NCI-H2029 treated with DMSO at 0.1 percent for 48 hours (cell line): ENCODE measurements around the gene LIPE.
A peak's percentile ranks its signal among the peaks of the same experiment; 100 is the strongest.

ENCODE experiments used
- DNase-seq: peaks from one replicate; lab custom pipeline; 2025; lab: John Stamatoyannopoulos, UW

LIPE gene

DNA sequence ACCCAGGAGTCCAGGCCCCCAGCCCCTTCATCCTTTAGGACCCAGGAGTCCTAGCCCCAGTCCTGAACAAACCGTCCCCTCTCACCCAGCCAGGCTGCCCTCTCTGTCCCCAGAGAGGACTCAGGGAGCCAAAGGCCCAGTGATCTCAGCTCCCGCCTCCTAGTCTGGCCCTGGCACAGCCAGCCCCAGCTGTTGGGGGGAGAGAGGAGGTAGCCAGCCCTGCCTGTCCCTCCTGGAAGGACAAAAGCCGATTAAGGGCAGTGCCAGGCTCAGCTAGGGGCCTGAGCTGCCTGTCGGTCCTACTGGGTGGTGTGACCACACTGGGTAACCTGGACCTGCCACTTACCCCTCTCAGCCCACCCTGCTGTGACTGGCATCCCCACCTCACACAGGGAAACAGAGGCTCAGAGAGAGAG is 14.5 kb downstream of the LIPE start:
- no peak for DNase-seq

DNA sequence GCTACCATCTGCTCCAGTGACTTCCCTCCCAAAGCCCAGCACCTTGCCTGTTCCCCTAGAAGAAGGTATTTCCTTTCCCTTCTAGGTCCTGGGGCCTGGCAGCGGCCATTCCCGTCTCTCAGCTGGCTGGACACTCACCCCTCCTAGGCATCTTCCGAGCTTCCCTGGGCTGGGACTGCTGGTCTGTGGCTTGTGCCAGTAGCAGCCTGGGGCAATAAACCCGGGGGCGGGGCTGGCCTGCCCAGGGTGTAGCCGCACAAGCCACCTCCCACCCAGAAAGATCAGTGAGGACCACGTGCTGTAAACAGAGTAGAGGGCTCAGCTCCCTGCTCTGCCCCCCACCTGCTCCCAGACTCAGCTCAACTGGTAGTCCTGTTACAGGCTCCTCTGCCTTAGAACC is 15.0 kb downstream of the LIPE start:
- no peak for DNase-seq

DNA sequence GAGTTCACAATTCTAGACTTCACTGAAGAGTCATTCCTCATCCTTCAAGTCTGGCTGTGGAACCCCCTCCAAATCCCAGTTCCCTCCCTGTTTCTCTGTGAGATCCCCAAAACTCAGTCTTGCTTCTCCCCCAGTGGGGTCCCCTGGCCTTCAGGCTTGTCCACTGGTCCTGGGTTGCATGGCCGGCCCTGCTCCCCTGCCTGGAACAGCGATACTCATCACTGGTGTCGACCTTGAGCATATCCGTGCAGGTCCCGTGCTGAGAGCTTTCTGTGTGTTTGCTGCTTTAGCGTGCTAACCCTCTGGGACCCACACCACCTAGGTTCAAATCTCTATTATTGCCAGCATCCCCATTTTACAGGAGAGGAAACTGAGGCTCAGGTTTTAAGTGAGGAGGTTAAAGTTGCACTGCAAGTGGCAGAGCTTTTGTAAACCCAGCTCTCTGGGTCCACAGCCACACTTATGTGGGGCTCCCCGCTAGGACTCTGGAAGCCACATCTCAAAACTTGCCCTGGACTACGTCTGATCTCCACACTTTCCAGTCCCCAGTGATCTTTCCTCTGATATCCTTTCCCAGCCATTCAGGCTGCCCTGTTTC is 15.5 kb downstream of the LIPE start:
- DNase-seq: no peak

DNA sequence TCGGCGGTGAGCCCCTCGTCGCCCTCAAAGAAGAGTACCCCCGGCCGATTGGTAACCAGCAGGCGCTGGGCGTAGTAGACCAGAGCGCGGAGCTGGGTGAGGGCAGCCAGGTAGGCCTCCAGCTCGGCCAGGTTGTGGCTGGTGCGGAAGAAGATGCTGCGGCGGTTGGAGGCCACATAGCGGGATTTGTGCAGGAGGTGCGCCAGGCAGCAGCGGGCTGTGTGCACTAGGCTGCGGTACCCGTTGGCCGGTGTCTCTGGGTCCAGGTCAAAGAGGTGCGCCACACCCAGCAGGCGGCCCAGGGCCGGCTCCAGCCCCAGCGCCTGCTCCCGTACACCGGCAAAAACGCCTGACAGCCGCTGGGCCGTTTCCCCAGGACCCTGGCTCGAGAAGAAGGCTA is 16.8 kb downstream of the LIPE start:
- DNase-seq: no peak

DNA sequence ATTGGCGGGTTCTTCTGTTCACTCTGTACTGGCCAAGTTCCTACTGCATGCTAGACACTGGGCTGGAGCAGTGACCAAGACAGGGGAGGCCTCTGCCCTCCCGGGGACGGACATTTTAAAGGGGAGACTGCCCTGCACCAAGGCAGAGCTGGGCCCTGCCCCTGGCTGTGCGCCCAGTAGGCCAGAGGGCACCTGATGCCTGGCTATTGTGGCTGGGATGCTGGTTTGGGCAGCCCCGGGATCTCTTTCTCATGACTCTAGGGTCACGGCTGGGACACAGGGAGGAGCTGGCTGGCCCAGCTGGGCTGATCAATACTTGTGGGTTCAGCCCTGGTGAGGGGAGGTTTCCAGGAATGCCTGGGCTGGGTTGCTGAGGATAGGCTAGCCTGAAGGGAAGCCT is 17.7 kb downstream of the LIPE start:
- DNase-seq: no peak

DNA sequence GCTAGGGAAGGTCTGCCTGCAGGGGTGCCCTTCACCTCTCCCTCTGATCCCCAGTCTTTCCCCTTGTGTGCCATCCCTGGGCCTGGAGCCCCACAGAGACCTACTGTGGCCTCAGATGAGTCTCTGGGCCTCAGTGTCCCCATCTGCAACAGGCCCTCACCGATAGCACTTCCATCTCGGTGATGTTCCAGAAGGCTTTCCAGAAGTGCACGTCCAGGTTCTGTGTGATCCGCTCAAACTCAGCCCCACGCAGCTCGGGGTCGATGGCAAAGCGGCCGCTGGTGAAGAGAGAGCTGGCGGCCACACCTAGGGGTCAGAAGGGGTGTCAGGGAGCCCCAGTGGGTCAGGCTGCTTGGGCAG is 19.4 kb downstream of the LIPE start:
- no peak for DNase-seq

DNA sequence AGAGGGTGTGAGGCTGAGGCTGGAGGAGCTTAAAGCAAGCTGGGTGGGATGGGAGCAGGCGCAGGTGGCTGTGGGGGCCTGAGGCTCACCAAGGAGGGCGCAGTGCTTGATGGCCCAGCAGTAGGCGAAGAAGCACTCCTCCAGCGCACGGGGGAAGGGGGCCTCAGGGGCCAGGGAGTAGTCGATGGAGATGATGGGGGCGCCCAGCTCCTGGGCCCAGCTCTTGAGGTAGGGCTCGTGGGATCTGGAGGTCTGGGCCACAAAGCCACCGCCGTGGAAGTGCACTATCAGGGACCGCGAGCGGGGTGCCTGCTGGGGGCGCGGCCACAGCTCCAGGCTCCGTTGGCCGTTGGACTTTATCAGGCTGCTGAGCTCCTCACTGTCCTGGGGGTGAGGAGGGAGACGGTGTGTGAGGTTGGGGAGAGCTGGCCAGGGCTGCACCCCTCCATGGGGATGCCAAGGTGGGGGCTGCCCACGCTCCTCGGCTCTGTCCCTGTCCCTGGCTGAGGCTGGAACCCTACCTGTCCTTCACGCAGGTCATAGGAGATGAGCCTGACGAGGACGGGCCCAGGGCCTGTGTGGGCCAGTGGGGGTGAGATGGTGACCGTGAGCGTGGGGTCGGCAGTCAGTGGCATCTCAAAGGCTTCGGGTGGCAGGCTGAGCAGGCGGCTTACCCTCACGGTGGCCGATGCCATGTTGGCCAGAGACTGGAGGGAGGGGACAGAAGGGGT is 19.9 kb downstream of the LIPE start:
- DNase-seq: no peak

DNA sequence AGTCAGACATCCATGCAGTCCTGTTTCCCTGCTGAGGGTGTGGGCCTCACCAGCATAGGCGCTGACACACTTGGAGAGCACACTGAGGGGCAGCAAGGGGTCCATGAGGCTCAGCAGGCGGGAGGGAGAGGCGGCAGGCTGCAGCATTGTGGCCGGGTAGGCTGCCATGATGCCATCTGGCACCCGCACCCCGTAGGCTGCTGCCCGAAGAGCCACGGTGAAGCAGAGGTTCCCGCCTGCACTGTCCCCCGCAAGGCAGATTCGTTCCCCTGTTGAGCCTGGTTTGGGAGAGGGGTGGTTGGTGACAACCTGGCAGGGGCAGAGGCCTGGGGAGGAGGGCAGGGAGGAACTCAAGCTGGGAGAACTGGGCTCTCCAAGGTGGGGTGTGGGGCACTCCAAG is 21.1 kb downstream of the LIPE start:
- DNase-seq: no peak

DNA sequence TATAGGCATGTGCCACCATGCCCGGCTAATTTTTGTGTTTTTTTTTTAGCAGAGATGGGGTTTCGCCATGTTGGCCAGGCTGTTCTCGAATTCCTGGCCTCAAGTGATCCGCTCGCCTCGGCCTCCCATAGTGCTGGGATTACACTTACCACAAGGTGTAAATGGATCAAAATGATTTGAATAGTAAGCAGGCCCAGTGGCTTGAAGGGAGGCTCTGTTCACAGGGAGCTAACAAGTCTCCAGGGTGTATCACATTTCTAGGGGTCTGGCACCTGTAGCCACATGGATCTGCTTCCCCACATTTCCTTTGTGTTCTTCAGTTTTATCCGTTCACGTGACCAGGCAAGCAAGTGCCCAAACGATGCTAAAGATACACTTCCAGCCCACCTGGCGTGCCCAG is 23.6 kb downstream of the LIPE start:
- DNase-seq: no peak

DNA sequence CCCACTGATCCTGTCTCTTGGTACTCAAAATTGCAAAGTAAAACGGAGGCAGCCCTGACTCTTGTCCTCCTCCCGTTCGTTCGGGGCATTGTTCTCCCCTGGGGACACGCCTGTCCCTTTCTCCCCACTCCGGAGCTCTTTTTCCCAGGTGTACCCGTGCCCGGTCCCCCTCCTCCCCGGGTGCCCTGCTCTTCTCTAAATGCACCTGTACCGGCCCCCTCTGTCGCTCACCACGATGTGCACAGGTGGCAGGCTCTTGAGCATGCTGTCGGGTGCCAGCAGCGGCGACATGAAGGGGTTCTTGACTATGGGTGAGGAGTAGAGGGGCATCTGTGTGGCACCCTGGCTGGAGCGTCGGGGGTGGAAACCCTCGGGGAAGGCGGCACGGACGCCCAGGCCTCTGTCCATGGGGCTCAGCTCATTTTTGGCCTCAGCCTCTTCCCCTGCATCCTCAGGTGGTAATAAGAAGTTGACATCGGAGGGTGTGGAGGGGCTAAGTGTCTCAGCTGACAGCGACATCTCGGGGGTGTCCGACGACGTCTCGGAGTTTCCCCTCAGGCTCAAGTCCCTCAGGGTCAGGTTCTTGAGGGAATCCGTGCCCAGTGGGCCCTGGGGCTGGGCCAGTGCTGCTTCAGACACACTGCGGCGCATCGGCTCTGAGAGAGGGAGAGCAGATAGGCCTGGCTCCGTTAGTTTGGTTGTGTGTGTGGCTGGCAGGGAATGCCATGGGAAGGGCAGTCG is 24.6 kb downstream of the LIPE start:
- DNase-seq: no peak

DNA sequence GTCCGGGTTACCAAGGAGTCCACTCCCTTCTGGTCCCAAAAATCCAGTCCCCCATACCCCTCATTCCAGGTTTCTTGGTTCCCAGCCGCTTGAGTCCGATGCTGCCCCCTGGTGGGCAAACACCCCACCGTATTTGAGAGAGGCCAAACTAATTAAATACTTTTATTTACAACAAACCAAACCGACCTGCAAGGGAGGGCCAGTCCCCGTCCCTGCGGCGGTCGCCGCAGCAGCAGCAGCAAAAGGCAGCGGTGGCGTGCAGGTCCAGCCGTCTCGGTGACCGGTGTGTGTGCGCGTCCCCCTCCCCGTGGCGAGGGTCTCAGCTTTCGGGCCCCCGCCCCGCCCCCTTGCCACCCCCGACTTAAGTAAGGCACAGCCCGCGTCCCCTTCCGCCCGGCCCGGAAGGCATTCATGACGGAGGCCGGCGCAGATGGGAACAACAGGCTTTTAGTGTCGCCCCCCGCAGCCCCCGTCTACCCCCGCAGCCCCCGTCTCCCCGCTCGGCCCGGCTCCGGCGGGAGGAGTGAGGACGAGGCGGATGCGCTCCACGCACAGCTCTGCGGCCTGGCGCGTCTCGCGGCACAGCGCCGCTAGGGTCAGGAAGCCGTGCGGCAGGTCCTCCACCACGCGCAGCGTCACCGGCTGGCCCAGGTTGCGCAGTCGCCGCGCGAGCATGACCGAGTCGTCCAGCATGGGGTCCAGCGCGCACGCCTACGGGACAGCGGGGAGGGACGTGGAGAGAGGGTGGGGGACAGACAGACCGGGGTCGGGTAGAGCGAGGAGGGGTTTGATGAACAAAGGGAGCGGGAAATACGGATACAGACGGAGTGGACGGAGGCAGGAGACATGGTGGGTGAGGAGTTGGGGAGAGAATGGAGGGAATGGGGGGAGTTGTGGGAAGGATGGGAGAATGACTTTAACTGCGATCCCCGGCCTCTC is 25.6 kb downstream of the LIPE start:
- DNase-seq: no peak

DNA sequence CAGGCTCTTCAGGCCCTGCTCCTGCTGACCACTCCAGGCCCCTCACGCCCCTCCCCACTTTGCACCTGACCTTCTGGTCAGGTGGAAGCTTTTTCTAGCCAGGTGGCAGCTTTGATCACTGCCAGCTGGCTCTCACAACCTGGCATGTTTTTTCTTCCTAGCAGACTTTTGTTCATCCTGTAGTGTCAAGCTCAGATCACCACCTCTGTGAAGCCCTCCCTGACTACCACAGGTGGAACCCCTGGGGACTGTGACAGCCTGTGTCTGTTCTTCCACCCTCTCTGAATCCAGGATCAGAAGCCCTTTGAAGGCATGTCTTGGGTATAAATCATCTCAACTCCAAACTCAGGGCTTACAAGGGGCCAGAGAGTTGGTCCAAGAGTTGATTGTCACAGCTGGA is 26.8 kb downstream of the LIPE start:
- no peak for DNase-seq

DNA sequence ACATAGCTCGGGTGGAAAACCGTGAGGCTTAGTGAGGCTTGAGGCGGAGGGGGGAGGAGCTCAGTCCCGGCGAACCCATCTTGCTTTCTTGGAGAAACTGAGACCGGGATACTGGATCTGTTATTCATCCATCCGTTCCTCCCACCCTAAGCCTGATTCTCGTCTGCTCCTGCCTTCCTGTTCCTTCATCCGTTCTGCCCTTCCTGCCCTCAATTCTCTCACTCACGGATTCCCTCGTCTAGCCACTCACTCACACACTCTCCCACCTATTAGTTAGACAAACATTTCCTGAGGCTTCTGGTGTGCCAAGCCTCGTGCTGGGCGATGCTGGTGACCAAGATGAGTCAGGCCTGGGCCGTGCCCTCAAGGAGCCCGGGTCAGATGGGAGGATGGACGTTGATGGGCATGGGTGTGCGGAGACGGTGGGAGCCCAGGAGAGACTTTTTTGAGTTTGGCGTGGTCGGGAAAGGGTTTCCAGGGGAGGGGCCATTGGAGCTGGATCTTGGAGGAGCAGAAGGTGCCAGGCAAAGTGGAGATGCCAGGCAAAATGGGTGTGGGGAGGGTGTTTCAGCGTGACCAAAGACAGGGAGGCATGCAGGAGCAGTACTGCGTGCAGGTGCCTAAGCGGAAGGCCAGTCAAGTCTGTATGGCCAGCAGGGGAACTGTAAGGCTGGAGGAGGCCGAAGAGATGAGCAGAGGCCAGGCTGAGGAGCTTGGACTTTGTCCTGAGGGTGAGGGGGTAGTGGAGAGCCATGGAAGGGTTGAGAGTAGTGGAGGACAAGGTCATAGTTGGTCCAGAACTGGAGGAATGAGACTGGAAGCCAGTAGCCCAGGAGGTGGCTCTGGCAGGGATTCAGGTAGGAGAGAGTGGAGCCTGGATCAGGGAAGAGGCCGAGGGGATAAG is 29.7 kb downstream of the LIPE start:
- no peak for DNase-seq

DNA sequence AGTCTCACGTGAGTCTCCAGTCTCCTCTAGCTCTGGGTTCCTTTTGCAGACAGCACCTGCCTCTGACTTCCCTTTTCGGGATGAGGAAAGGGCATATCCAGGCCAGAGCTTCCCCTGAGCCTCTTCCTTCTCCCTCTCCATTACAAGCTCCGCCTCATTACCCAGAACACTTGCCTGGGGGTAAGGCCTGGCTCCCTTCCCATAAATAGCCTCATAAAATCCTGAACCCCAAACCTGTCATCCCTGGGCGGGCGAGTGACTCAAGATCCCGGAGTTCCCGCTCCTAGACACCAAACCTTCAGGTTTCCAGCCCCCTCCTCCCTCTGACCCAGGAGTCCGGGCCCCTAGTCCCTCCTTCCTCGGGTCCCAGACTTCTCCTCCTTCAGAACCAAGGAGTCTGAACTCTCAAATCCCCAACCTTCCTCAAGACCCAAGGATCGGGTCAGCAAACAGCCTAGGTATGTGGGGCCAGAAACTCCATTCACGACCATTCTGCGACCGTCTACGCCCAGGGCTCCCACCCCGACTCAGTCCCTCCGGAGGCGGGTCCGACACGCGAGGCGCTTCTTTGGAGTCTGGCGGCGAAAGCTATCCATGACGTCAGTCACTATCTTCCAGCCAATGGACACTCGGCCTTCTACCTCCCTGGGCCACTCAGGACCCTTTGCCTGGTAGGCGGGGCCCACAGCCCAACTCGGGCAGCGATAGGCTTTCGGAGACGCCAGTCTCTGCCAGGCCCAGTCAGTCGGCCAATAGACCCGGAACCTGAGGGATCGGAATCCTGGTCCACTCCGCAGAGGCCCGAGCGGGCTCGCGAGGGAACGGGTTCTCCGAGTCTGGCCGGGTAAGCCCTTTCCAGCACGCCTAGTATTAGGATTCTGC is 30.6 kb downstream of the LIPE start:
- DNase-seq: peak; percentile 85

DNA sequence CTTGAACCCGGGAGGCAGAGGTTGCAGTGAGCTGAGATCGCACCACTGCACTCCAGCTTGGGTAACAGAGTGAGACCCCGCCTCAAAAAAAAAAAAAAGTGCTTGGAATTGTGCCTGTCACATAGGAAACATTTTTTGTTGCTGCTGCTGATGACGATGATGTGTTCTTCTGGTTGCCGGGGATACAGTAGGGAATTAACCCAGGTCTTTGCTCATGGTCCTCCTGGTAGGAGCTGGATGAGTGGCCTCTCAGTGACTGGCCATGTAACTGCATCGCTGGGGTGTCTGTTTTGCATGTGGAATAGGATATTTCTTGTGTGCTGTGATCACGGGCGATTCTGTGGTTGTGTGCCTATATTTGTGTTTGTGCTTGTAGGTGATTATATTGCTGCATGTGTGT is 32.4 kb downstream of the LIPE start:
- no peak for DNase-seq

DNA sequence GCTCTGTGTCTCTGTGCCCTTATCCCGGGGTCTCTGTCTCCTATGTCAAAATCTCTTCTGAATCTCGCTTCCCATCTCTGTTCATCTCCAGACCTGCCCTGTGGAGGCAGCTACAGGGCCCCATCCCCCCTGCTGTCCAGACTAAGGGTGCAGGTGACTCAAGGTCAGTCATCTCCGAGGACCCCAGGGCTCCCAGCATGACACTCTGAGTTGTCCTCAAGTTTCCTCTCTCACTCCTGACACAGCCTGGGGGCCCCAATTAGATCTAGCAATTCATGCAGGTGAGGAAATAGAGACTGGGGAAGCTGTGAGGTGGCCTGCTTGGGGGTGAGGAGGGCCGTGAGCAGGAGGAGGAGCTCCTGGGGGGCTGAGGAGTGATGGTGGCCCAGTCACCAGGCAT is 35.0 kb downstream of the LIPE start:
- no peak for DNase-seq

DNA sequence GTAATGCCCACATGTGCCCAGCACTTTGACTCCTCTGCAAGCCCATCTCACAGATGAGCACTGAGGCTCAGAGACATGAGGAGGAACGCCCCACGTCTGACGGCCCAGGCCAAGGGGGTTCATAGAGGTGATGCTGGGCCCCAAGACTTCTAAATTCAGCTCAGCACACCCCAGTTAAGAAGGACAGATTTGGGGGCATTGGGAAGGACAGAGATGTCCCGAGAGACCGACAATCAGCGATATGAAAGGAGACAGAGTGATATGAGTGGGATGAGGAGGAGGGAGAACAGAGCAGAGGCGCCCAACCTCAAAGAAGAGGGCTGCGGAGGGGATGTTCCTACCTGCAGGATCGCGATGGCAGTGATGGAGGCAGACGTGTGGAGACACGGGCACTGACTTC is 37.3 kb downstream of the LIPE start, which contains the start of gene CNFN:
CNFN (minus strand) TSS at position 399 of the 400 bp plus-strand sequence. CDS start 1,260 bp downstream, outside the sequence.
- no peak for DNase-seq

DNA sequence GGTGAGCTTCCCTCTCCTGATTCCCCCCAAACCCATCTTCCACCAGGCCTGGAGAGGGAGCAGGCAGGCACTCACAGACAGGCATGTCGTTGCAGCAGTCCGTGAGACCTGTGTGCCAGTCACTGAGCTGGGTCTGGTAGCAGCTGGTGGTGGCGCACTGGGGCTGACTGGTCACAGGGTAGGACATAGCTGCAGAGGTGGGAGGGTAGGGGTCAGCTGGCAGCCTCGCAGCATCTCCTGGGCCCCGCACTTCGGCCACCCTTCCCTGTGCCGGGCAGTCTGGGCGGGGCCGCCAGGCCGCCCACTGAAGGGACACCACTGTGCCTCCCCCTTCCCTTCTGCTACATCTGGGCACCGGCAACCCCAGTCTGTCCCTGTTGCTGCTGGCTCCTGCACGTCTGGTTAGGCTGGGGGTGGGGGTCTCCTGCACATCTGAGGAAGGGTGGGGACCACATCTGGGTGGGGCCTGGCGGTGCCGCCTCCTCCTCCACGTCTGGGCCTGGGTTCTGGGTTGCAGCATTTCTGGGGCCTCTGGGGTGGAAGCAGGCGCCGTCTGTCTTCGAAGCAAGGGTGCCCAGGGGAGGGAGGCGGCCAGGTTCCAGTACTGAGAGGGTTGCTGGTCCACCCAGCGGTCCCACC is 38.2 kb downstream of the LIPE start:
- DNase-seq: no peak

DNA sequence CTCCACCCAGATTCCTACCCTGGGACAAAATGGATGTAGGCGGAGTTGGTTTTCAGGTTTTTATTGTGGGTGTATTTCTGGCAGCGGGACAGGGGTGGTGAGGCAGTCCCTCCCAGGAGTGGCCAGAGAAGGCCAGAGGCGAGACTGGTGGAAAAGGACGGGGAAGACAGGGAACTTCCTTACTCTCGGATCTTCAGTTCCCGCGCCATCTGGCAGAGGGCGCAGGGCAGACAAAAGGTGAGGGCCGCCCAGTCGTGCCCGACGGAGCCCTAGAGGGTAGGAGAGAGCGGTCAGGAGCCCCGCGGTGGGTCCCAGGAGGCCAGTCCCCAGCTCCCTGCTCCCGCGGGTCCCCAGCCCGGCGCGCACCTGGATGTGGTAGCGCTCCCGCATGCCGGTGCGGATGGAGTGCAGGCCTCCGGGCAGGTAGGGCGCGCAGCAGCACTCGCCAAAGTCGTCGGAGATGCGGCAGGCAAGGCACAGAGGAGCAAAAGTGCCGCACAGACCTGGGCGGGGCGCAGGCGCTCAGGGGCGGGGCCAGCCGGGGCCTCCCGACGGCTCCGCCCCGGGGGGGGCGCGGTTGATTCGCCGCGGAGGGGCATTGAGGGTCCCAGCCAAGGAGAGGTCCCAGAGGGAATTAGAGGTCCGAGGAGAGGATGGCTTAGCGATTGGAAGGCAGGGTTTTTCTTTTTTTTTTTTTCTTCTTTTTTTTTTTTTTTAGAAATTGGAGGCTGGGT is 40.0 kb downstream of the LIPE start:
- peak; percentile 74 for DNase-seq
